Endothelial cell of umbilical vein (primary cell): ENCODE measurements around the gene CHCHD10. TPM values are rescaled to one million over a fixed set of nuclear protein-coding genes. Genes with fewer than 3 reads are reported as not detected.

Source experiments
- BruUV-seq: library from RNA; stranded (reverse); fragments of 400-500 nt; replicated peaks from 2 replicates; lab custom pipeline; 2021; lab: Mats Ljungman, UMichigan
- CTCF ChIA-PET: fragments of 300-600, 350-600 bp; sonication (Branson Sonifier 250); formaldehyde crosslinking; loops from one replicate; lab custom pipeline; 2021; ENCODE audit warnings: antibody characterized with exemption, inconsistent platforms; lab: Charles Lee
- POLR2A ChIA-PET: fragments of 300-600, 350-600 bp; sonication (Branson Sonifier 250); formaldehyde crosslinking; loops from one replicate; lab custom pipeline; 2021; ENCODE audit warnings: antibody characterized with exemption, inconsistent platforms; lab: Charles Lee
- DNase-seq: peaks from one replicate; pipeline ENCODE4 v3.0.0-alpha.2; 2011; ENCODE audit warnings: low read depth, low spot score
- FAIRE-seq: peaks from 2 replicates; lab custom pipeline; 2011; peaks lifted over from hg19 to GRCh38; lab: Jason Lieb, UNC
- H2AFZ ChIP-seq: 2 replicates; pipeline ENCODE4 v1.6.0; 2012; ENCODE audit warnings: low read depth, low read length, control low read depth, inconsistent platforms
- H3K27ac ChIP-seq: 2 replicates; pipeline ENCODE4 v1.5.1; 2011; ENCODE audit warnings: low read depth, mild to moderate bottlenecking, control low read depth, low read length, moderate library complexity; ENCODE audit not compliant: insufficient read depth
- H3K27me3 ChIP-seq, 2 experiments: 2 replicates each; pipeline versions ENCODE4 v1.6.0 to v1.6.1; 2011; ENCODE audit warnings: low read length in 2 of 2, mixed read lengths in 1 of 2; ENCODE audit not compliant: control insufficient read depth in 2 of 2, insufficient read depth in 2 of 2
- H3K36me3 ChIP-seq, 2 experiments: 2 replicates in 1 of 2; 3 replicates in 1 of 2; pipeline ENCODE4 v1.5.1; 2011; ENCODE audit warnings: low read length in 2 of 2, mild to moderate bottlenecking in 1 of 2, moderate library complexity in 1 of 2; ENCODE audit not compliant: control insufficient read depth in 2 of 2, insufficient read depth in 2 of 2; ENCODE audit errors: extremely low read depth in 1 of 2
- H3K4me1 ChIP-seq: 3 replicates; pipeline ENCODE4 v1.5.1; 2011; ENCODE audit warnings: mild to moderate bottlenecking, low read length; ENCODE audit not compliant: control insufficient read depth, insufficient read depth; ENCODE audit errors: extremely low read depth
- H3K4me2 ChIP-seq: 2 replicates; pipeline ENCODE4 v1.6.1; 2011; ENCODE audit warnings: low read length, control low read depth, mixed read lengths; ENCODE audit not compliant: insufficient read depth
- H3K4me3 ChIP-seq, 3 experiments: fragments of 200-600 bp in 1 of 3; sonication (generic), shearing (Covaris generic) in 1 of 3; replicated peaks in 1 of 3; 2 replicates each; pipeline ENCODE4 v1.5.1; 2011 to 2016; ENCODE audit warnings: control low read depth in 3 of 3, low read length in 3 of 3, mild to moderate bottlenecking in 2 of 3, inconsistent platforms in 1 of 3, low read depth in 1 of 3, moderate library complexity in 1 of 3; ENCODE audit not compliant: insufficient read depth in 1 of 3
- H3K79me2 ChIP-seq: 2 replicates; pipeline ENCODE4 v1.6.0; 2012; ENCODE audit warnings: low read length, inconsistent platforms; ENCODE audit not compliant: control insufficient read depth, insufficient read depth
- H3K9ac ChIP-seq: replicated peaks from 2 replicates; pipeline ENCODE3; 2011; ENCODE audit warnings: low read length, control low read depth; ENCODE audit not compliant: insufficient read depth; ENCODE audit errors: extremely low read depth
- H3K9me1 ChIP-seq: replicated peaks from 3 replicates; pipeline ENCODE4 v1.6.0; 2011; ENCODE audit warnings: mild to moderate bottlenecking, low read length; ENCODE audit not compliant: control insufficient read depth, insufficient read depth; ENCODE audit errors: extremely low read depth
- H3K9me3 ChIP-seq: replicated peaks from 2 replicates; pipeline ENCODE4 v1.5.1; 2012; ENCODE audit warnings: low read length, inconsistent platforms; ENCODE audit not compliant: control insufficient read depth, insufficient read depth
- H4K20me1 ChIP-seq: replicated peaks from 2 replicates; pipeline ENCODE3; 2011; ENCODE audit warnings: mild to moderate bottlenecking, low read length; ENCODE audit not compliant: control insufficient read depth, insufficient read depth; ENCODE audit errors: extremely low read depth
- FOS ChIP-seq: IDR thresholded peaks from 2 replicates; pipeline ENCODE4 v1.6.1; 2011; ENCODE audit warnings: mild to moderate bottlenecking, low read length, moderate library complexity, borderline replicate concordance; ENCODE audit not compliant: insufficient read depth
- GATA2 ChIP-seq: IDR thresholded peaks from 2 replicates; pipeline ENCODE4 v1.7.0; 2011; ENCODE audit warnings: low read depth, mild to moderate bottlenecking, moderate library complexity, mixed read lengths, low read length; ENCODE audit not compliant: insufficient read length, insufficient read depth
- JUN ChIP-seq: IDR thresholded peaks from 2 replicates; pipeline ENCODE4 v1.6.1; 2011; ENCODE audit warnings: borderline replicate concordance, low read depth; ENCODE audit not compliant: insufficient read length, insufficient read depth
- MYC ChIP-seq: IDR thresholded peaks from one replicate; pipeline ENCODE4 v1.6.1; 2011; ENCODE audit warnings: mild to moderate bottlenecking, low read depth, low read length
- POLR2AphosphoS5 ChIP-seq: IDR thresholded peaks from 2 replicates; pipeline ENCODE4 v1.6.1; 2012; ENCODE audit warnings: low read depth, mild to moderate bottlenecking, control low read depth, low read length, moderate library complexity; ENCODE audit not compliant: insufficient read depth
- dilution Hi-C: fragments of 300-500 bp; cut with MboI; formaldehyde crosslinking; loops from one replicate; pipeline ENCODE4 v1.15.0; 2019; ENCODE audit warnings: low sequenced_read_pairs; ENCODE audit not compliant: extremely low pct_ligation_motif_present
- intact Hi-C: fragments of 100-400 bp; cut with micrococcal nuclease; formaldehyde crosslinking; loops from one replicate; pipeline ENCODE4 v1.10.0; 2022
- polyA plus RNA-seq, 4 experiments: library from polyadenylated mRNA; depleted of rRNA in 3 of 4; stranded (reverse) in 3 of 4; unstranded in 1 of 4; fragments of >200 nt; gene quantifications; 2 replicates each; pipeline versions ENCODE4 v1.2.1 to v1.2.3, GENCODE V29; 2011 to 2012; ENCODE audit warnings: missing spikeins in 1 of 4
- total RNA-seq: library from RNA; stranded (reverse); gene quantifications from 2 replicates; pipeline ENCODE4 v1.2.3, GENCODE V29; 2021
- TF ChIP-seq, protein P1 (sequence below): IDR thresholded peaks from 2 replicates; pipeline ENCODE4 v1.6.1; 2011; ENCODE audit not compliant: insufficient read depth, insufficient read length

Gene CHCHD10
- total and polyA plus RNA-seq, 2 donors (not counting 3 experiments of a cell fraction or from before 2014, with no cell fraction given), result 28.1 to 75.6 TPM

DNA sequence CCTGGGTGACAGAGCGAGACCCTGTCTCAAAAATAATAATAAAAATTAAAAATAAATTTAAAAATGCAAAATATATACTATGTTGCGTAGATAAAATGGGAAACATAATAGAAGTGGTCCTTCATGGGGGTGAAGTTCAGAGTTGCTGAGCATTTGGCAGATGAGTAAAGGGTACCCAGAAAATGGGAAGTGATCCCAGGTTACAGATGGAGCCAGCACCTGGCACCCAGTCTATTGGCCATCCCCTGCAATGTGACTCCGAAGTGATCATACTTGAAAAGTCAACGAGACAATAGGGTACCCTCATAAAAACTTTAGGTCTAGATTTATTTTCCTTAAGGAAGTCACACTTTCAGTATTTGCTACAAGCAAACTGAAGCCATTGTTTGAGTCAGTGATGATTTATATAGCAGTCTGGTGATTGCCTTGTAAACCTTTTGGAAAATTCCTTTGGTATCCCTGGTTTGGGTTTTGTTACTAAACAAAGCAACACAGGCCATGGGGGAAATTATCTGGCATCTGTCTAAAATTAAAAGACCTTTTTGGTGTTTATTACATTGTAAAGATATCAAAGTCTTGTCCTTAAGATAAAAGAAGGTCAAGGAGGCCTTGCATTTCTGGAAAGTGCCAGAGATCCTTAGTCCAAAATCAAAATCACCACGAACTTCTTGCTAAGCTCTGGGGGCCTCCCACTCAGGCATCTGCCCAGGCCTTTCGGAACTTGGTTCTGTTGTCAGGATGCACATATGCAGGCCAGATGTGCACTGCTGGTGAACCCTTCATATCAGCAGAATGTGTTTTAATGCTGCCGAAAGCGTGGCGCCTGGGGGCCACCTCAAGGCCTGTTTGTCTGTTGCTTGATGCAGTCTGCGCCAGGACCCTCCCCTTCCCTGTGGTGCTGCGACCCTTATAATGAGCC is 23.3 kb upstream of the CHCHD10 start:
- Histone ChIP-seq H3K4me3 (no peak overlapping the region), H3K4me1 (peaks cover 13% of the 10 kb centered on the region), H2AFZ (no peak overlapping the region), H3K9me3 (no peaks in the 10 kb centered on the region), H3K9me1 (no peaks in the 10 kb centered on the region), H3K27ac (no peak overlapping the region), H3K79me2 (peaks cover 57% of the 10 kb centered on the region), H4K20me1 (peaks cover 2% of the 10 kb centered on the region), H3K9ac (no peak overlapping the region), H3K27me3 (no peaks in the 10 kb centered on the region), H3K4me2 (no peak overlapping the region), H3K36me3 (peaks cover 0 to 20% of the 10 kb centered on the region in 2 experiments)
- dilution Hi-C loops (no loop called here), intact Hi-C loops (no loop called here)
- POLR2A ChIA-PET, result no interaction called here
- CTCF ChIA-PET, result interaction anchor here (1.6 kb wide), 1 partner anchor 8 kb away, joined by 6 read pairs; no protein-coding TSS in a partner anchor
- BruUV-seq, result no TSS peak
- TF ChIP-seq MYC (no peak), JUN (no peak), POLR2AphosphoS5 (no peak), GATA2 (no peak), FOS (no peak)
- TF ChIP-seq, protein P1, sequence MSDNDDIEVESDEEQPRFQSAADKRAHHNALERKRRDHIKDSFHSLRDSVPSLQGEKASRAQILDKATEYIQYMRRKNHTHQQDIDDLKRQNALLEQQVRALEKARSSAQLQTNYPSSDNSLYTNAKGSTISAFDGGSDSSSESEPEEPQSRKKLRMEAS, result no peak
- FAIRE-seq (no peak), DNase-seq (no peak)
